A673 (cell line): ENCODE measurements around the gene HUS1. TPM values are rescaled to one million over a fixed set of nuclear protein-coding genes. Genes with fewer than 3 reads are reported as not detected.

Source experiments
- BruUV-seq: library from RNA; stranded (reverse); fragments of 400-500 nt; replicated peaks from 2 replicates; lab custom pipeline; 2021; lab: Mats Ljungman, UMichigan
- CTCF ChIA-PET: fragments of 300-600 bp; sonication (Branson Sonifier 250); formaldehyde crosslinking; loops from one replicate; lab custom pipeline; 2022; ENCODE audit warnings: antibody characterized with exemption; lab: Charles Lee
- POLR2A ChIA-PET: fragments of 300-600 bp; sonication (Branson Sonifier 250); formaldehyde crosslinking; loops from one replicate; lab custom pipeline; 2022; ENCODE audit warnings: antibody characterized with exemption; ENCODE audit not compliant: low non-redundant PET; lab: Charles Lee
- DNase-seq: peaks from one replicate; pipeline ENCODE4 v3.0.0-alpha.2; 2015; ENCODE audit warnings: low spot score
- H3K27ac ChIP-seq: fragments of 200-600 bp; sonication (generic); 2 replicates; pipeline ENCODE4 v1.5.1; 2016; ENCODE audit warnings: mixed run types, low read depth, mild to moderate bottlenecking, mixed read lengths, antibody characterized with exemption, low read length; ENCODE audit not compliant: poor library complexity, severe bottlenecking
- H3K27me3 ChIP-seq: fragments of 200-600 bp; sonication (generic); replicated peaks from 2 replicates; pipeline ENCODE4 v1.6.1; 2017; ENCODE audit warnings: mixed run types, low read depth, mild to moderate bottlenecking, mixed read lengths, antibody characterized with exemption, low read length; ENCODE audit not compliant: insufficient read depth, poor library complexity
- H3K36me3 ChIP-seq: fragments of 200-600 bp; sonication (generic); 2 replicates; pipeline ENCODE4 v1.6.1; 2016; ENCODE audit warnings: mixed run types, mild to moderate bottlenecking, mixed read lengths, antibody characterized with exemption, low read length; ENCODE audit not compliant: insufficient read depth, poor library complexity, severe bottlenecking
- H3K4me1 ChIP-seq: fragments of 200-600 bp; sonication (generic); 2 replicates; pipeline ENCODE4 v1.6.1; 2017; ENCODE audit warnings: mixed run types, mild to moderate bottlenecking, mixed read lengths, antibody characterized with exemption, low read length; ENCODE audit not compliant: insufficient read depth, poor library complexity, severe bottlenecking
- H3K4me3 ChIP-seq: fragments of 200-600 bp; sonication (generic); 2 replicates; pipeline ENCODE4 v1.5.1; 2016; ENCODE audit warnings: low read depth, mixed run types, mild to moderate bottlenecking, mixed read lengths, low read length; ENCODE audit not compliant: poor library complexity, severe bottlenecking
- H3K9me3 ChIP-seq: fragments of 200-600 bp; sonication (generic); 2 replicates; pipeline ENCODE4 v1.6.1; 2016; ENCODE audit warnings: mixed run types, low read depth, mild to moderate bottlenecking, mixed read lengths, antibody characterized with exemption, low read length; ENCODE audit not compliant: poor library complexity, severe bottlenecking
- EZH2 ChIP-seq: fragments of 200-600 bp; sonication (generic); IDR thresholded peaks from 2 replicates; pipeline ENCODE4 v1.6.1; 2017; ENCODE audit warnings: borderline replicate concordance, low read depth, mild to moderate bottlenecking, mixed read lengths, antibody characterized with exemption, low read length; ENCODE audit not compliant: poor library complexity, severe bottlenecking
- intact Hi-C: fragments of 100-400 bp; cut with micrococcal nuclease; formaldehyde crosslinking; loops from one replicate; pipeline ENCODE4 v1.10.0; 2022; ENCODE audit not compliant: unreplicated experiment
- total RNA-seq: library from RNA; stranded (reverse); gene quantifications from 2 replicates; pipeline ENCODE4 v1.2.3, GENCODE V29; 2021
- TF ChIP-seq, protein P1 (sequence below): fragments of 300-800, 200-600 bp; sonication (generic); conservative IDR thresholded peaks from 2 replicates; pipeline ENCODE4 v1.5.1; 2017; ENCODE audit warnings: low read depth, mild to moderate bottlenecking, antibody characterized with exemption, low read length, moderate library complexity, mixed read lengths

The HUS1 gene
- total RNA-seq, 1 experiment from 2014 or later, result 53.3 TPM

GRCh38 chr7:47938574-47939165, 40.7 kb downstream of the HUS1 start:
- no peaks in the 10 kb centered on the region for H3K9me3 ChIP-seq
- no peak for DNase-seq
- TF ChIP-seq EZH2, result no peak
- TF ChIP-seq, protein P1, sequence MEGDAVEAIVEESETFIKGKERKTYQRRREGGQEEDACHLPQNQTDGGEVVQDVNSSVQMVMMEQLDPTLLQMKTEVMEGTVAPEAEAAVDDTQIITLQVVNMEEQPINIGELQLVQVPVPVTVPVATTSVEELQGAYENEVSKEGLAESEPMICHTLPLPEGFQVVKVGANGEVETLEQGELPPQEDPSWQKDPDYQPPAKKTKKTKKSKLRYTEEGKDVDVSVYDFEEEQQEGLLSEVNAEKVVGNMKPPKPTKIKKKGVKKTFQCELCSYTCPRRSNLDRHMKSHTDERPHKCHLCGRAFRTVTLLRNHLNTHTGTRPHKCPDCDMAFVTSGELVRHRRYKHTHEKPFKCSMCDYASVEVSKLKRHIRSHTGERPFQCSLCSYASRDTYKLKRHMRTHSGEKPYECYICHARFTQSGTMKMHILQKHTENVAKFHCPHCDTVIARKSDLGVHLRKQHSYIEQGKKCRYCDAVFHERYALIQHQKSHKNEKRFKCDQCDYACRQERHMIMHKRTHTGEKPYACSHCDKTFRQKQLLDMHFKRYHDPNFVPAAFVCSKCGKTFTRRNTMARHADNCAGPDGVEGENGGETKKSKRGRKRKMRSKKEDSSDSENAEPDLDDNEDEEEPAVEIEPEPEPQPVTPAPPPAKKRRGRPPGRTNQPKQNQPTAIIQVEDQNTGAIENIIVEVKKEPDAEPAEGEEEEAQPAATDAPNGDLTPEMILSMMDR, result no peak
- ChIA-PET CTCF (no interaction called here), POLR2A (no interaction called here)
- H3K36me3 ChIP-seq, result no peaks in the 10 kb centered on the region
- intact Hi-C loops, result no loop called here
- no TSS peak for BruUV-seq
- H3K4me3 ChIP-seq, result no peak overlapping the region
- peaks cover 4% of the 10 kb centered on the region for H3K4me1 ChIP-seq
- H3K27ac ChIP-seq, result no peak overlapping the region
- no peaks in the 10 kb centered on the region for H3K27me3 ChIP-seq

GRCh38 chr7:47937711-47938573, 41.5 kb downstream of the HUS1 start:
- ChIA-PET CTCF (no interaction called here), POLR2A (no interaction called here)
- no TSS peak for BruUV-seq
- Histone ChIP-seq H3K4me1 (peaks cover 4% of the 10 kb centered on the region), H3K27ac (no peak overlapping the region), H3K4me3 (no peak overlapping the region), H3K36me3 (no peaks in the 10 kb centered on the region), H3K27me3 (no peaks in the 10 kb centered on the region), H3K9me3 (no peaks in the 10 kb centered on the region)
- intact Hi-C loops, result no loop called here
- TF ChIP-seq, protein P1, result no peak
- TF ChIP-seq EZH2, result no peak
- no peak for DNase-seq

DNA sequence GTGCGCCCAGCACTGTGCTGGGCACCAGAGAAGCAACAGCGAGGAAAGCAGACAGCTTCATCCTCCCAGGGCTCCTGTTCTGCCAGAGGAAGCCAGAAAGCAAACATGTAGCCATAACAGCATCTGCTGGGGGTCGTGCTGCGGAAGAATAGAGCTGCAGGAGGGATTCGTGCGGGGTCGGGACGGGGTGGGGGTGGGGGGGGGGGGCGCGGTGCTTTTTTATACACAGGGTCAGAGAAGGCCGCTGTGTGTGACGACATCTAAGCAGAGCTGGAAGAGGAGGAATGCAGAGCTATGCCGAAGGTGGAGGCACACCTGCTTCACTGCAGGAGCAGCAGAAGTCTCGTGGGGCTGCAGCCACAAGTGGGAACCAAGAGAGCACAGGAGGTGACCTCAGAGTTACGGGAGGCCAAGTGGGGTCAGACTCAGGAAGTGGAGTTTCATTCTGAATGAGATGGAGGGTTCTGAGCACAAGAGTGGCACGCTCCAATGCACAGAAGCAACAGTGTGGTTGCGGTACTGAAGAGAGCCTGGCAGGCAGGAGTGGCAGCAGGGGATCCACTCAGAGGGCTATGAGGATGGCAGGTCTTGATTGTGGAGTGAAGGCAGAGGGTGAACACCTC, 42.2 kb downstream of the HUS1 start:
- intact Hi-C loops, result no loop called here
- Histone ChIP-seq H3K27me3 (no peaks in the 10 kb centered on the region), H3K36me3 (no peaks in the 10 kb centered on the region), H3K4me1 (peaks cover 4% of the 10 kb centered on the region), H3K9me3 (no peaks in the 10 kb centered on the region), H3K4me3 (no peak overlapping the region), H3K27ac (no peak overlapping the region)
- no TSS peak for BruUV-seq
- no peak for DNase-seq
- no peak for TF ChIP-seq EZH2
- TF ChIP-seq, protein P1, result no peak
- POLR2A ChIA-PET, result no interaction called here
- CTCF ChIA-PET, result no interaction called here
